Right lobe of liver (tissue), 4 donors: Measurements from ENCODE around the gene APOBEC3B.

ENCODE experiments used
- CTCF ChIP-seq, 4 donors: fragments of 200-600 bp in 3 of 4; fragments of 450-650 bp in 1 of 4; IDR thresholded peaks; one replicate each; pipeline versions ENCODE4 v1.5.1 to v1.8.0; 2016 to 2022; ENCODE audit warnings: antibody characterized with exemption in 4 of 4, mild to moderate bottlenecking in 2 of 4
- POLR2A ChIP-seq: fragments of 450-650 bp; IDR thresholded peaks from one replicate; pipeline ENCODE4 v1.6.1; 2017; ENCODE audit warnings: antibody characterized with exemption, mild to moderate bottlenecking
- donor health status: DM: no; HTN: no; CAD: no.
- donor health status: DM: no; HTN: no; CAD: no.
- donor health status: DM: no; HTN: yes; CAD: no.

DNA sequence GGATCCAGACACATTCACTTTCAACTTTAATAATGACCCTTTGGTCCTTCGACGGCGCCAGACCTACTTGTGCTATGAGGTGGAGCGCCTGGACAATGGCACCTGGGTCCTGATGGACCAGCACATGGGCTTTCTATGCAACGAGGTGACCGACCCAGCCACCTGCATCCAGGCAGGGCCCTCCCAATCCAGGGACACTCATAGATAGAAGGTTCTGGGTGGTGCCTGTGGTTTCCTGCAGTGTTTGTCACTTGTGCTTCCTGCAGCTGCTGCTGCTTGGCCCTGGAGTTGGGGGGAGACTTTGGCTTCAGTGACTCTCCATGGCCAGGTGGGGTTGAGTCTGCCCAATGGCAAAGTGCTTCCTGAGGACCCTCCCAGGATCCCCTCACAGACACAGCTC, 7.3 kb downstream of the APOBEC3B start:
- TF ChIP-seq CTCF (IDR thresholded peaks at IDR 0.05) (no peak), POLR2A (no peak)
